BE2C (cell line): ENCODE results near the gene DPM2.

ENCODE experiments used
- DNase-seq: peaks from one replicate; pipeline ENCODE4 v3.0.0-alpha.2; 2020
- H3K27me3 ChIP-seq: fragments of 250-450 bp; sonication (Bioruptor Pico); 2 replicates; pipeline ENCODE4 v1.5.1; 2020; ENCODE audit warnings: mild to moderate bottlenecking
- H3K36me3 ChIP-seq: fragments of 250-450 bp; sonication (Bioruptor Pico); 2 replicates; pipeline ENCODE4 v1.5.1; 2020; ENCODE audit warnings: mild to moderate bottlenecking
- H3K4me1 ChIP-seq: fragments of 250-450 bp; sonication (Bioruptor Pico); 2 replicates; pipeline ENCODE4 v1.5.1; 2020
- H3K4me3 ChIP-seq: 2 replicates; pipeline ENCODE4 v1.5.1; 2011; ENCODE audit warnings: low read depth, low read length
- H3K9me3 ChIP-seq: fragments of 250-450 bp; sonication (Bioruptor Pico); 2 replicates; pipeline ENCODE4 v1.5.1; 2020
- TF ChIP-seq, protein P1 (sequence below): IDR thresholded peaks from 2 replicates; pipeline ENCODE4 v1.5.1; 2012; ENCODE audit warnings: mild to moderate bottlenecking, low read depth, low read length

Gene DPM2

DNA sequence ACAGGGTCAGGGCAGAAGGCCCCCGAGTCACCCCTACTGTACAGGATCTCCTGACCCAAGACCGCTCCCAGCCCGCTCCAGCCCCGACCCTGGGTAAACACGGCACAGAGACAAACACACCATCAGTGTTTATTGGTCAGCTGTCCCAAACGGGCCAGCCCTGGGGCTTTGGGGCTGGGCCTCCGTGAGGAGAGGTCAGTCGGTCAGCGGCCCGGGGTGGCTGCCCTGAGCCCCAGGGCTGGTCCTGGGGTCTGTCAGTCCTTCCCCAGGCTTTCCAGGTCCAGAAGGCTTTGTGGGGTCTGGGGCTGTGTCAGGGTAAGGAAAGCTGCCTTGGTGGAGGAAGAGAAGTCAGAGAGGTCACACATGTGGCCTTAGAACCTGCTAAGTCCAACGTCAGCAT is 2.7 kb downstream of the DPM2 start:
- H3K36me3 ChIP-seq: no peaks in the 10 kb centered on the region
- H3K4me1 ChIP-seq: peaks cover 5% of the 10 kb centered on the region
- DNase-seq: no peak
- no peaks in the 10 kb centered on the region for H3K9me3 ChIP-seq
- TF ChIP-seq, protein P1, sequence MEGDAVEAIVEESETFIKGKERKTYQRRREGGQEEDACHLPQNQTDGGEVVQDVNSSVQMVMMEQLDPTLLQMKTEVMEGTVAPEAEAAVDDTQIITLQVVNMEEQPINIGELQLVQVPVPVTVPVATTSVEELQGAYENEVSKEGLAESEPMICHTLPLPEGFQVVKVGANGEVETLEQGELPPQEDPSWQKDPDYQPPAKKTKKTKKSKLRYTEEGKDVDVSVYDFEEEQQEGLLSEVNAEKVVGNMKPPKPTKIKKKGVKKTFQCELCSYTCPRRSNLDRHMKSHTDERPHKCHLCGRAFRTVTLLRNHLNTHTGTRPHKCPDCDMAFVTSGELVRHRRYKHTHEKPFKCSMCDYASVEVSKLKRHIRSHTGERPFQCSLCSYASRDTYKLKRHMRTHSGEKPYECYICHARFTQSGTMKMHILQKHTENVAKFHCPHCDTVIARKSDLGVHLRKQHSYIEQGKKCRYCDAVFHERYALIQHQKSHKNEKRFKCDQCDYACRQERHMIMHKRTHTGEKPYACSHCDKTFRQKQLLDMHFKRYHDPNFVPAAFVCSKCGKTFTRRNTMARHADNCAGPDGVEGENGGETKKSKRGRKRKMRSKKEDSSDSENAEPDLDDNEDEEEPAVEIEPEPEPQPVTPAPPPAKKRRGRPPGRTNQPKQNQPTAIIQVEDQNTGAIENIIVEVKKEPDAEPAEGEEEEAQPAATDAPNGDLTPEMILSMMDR: no peak
- no peak overlapping the region for H3K4me3 ChIP-seq
- H3K27me3 ChIP-seq: no peaks in the 10 kb centered on the region

GRCh38 chr9:127934248-127934647 is 3.4 kb downstream of the DPM2 start:
- H3K9me3 ChIP-seq: no peaks in the 10 kb centered on the region
- TF ChIP-seq, protein P1: peak; percentile 27; the same call in 1 of the 2 replicates
- no peak overlapping the region for H3K4me3 ChIP-seq
- peaks cover 5% of the 10 kb centered on the region for H3K4me1 ChIP-seq
- H3K36me3 ChIP-seq: no peaks in the 10 kb centered on the region
- DNase-seq: no peak
- no peaks in the 10 kb centered on the region for H3K27me3 ChIP-seq

- Histone ChIP-seq H3K4me1 (peaks cover 5% of the 10 kb centered on the region), H3K4me3 (peak overlapping the region; percentile 55), H3K27me3 (no peaks in the 10 kb centered on the region), H3K9me3 (no peaks in the 10 kb centered on the region), H3K36me3 (no peaks in the 10 kb centered on the region)
- DNase-seq: peak; percentile 52
- TF ChIP-seq, protein P1: no peak
Measured at GRCh38 chr9:127931092-127931881, 6.4 kb downstream of the DPM2 start.

GRCh38 chr9:127930231-127931091 is 7.2 kb downstream of the DPM2 start, which contains the start of gene PIP5KL1:
Gene PIP5KL1, minus strand, starts transcription at chr9:127930777. Its CDS starts 25 bp downstream, at chr9:127930752.
- H3K4me3 ChIP-seq: peak within 1 kb of the TSS; percentile 55
- no peaks in the 10 kb centered on the region for H3K27me3 ChIP-seq
- H3K36me3 ChIP-seq: no peaks in the 10 kb centered on the region
- no peaks in the 10 kb centered on the region for H3K9me3 ChIP-seq
- H3K4me1 ChIP-seq: peaks cover 5% of the 10 kb centered on the region
- DNase-seq: peak; percentile 95
- TF ChIP-seq, protein P1: peak; percentile 20; the same call in 1 of the 2 replicates

- DNase-seq: peak; percentile 50
- no peaks in the 10 kb centered on the region for H3K9me3 ChIP-seq
- H3K4me1 ChIP-seq: peaks cover 5% of the 10 kb centered on the region
- TF ChIP-seq, protein P1: no peak
- no peaks in the 10 kb centered on the region for H3K27me3 ChIP-seq
- no peaks in the 10 kb centered on the region for H3K36me3 ChIP-seq
- no peak overlapping the region for H3K4me3 ChIP-seq
Measured at GRCh38 chr9:127929625-127929979, 8.1 kb downstream of the DPM2 start.
